MM.1S (cell line): ENCODE data around the gene FAIM2.

Source experiments
- CTCF ChIP-seq: fragments of 300-600 bp; sonication (generic); IDR thresholded peaks from 2 replicates; pipeline ENCODE4 v1.5.1; 2016; ENCODE audit warnings: antibody characterized with exemption, low read length, mixed read lengths
- EZH2 ChIP-seq: fragments of 300-600 bp; sonication (generic); optimal IDR thresholded peaks from 2 replicates; pipeline ENCODE3; 2017; ENCODE audit warnings: low read depth, mild to moderate bottlenecking, antibody characterized with exemption, low read length, mixed read lengths
- EZH2phosphoT487 ChIP-seq: fragments of 300-600 bp; sonication (generic); IDR thresholded peaks from 2 replicates; pipeline ENCODE4 v1.6.1; 2018; ENCODE audit warnings: antibody characterized with exemption, low read length

DNA sequence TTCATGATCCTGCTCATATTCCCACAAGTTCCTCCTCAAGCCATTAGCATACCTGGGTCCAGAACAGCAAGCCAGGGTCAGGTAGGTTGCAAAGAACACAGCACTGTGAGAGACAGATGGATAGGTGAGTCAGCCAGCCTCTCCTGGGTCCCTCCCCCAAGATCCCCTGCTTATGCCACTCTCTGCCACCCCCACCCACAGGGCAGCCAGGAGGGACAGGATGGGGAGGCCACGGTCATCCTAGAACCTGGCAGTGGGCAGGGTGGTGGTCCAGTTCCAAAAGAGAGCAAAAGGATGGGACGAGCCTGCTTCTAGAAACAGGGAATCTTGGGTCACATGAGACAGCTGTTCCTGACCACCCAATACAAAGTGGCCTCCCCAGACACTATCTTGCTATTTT lies 12.7 kb downstream of the FAIM2 start:
- TF ChIP-seq EZH2phosphoT487 = no peak
- no peak for TF ChIP-seq CTCF
- TF ChIP-seq EZH2 = no peak
